ENCODE data around the gene FNBP1.

FNBP1 gene

DNA sequence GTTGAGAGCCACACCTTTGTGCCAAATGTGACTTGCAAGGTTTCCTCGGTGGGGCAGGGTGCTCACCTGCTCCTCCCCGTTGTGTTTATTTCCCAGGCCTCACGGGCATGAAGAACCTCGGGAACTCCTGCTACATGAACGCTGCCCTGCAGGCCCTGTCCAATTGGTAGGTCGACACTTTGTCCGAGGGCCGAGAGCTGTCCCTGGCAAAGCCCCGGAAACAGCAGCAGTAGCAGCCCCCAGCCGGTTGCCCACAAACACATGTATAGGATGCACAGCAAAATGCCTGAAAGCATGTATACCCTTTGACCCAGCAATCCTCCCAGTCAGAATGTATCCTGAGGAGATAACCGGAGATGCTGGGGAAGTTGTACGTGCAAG lies 181.6 kb downstream of the FNBP1 start:
- Histone ChIP-seq H3K4me1 (ENCODE audit: insufficient read depth, low read length) (no peaks in the 10 kb centered on the region), H3K9ac (ENCODE audit: low read depth, low read length) (no peak overlapping the region), H3K36me3 (ENCODE audit: insufficient read depth, low read depth, low read length) (peaks cover 17% of the 10 kb centered on the region), H3K27me3 (ENCODE audit: insufficient read depth, low read length) (no peaks in the 10 kb centered on the region), H3K9me3 (ENCODE audit: insufficient read depth, low read depth, low read length) (no peaks in the 10 kb centered on the region), H3K4me3 (ENCODE audit: low read length) (no peak overlapping the region), H3K27ac (ENCODE audit: low read length) (no peak overlapping the region)

DNA sequence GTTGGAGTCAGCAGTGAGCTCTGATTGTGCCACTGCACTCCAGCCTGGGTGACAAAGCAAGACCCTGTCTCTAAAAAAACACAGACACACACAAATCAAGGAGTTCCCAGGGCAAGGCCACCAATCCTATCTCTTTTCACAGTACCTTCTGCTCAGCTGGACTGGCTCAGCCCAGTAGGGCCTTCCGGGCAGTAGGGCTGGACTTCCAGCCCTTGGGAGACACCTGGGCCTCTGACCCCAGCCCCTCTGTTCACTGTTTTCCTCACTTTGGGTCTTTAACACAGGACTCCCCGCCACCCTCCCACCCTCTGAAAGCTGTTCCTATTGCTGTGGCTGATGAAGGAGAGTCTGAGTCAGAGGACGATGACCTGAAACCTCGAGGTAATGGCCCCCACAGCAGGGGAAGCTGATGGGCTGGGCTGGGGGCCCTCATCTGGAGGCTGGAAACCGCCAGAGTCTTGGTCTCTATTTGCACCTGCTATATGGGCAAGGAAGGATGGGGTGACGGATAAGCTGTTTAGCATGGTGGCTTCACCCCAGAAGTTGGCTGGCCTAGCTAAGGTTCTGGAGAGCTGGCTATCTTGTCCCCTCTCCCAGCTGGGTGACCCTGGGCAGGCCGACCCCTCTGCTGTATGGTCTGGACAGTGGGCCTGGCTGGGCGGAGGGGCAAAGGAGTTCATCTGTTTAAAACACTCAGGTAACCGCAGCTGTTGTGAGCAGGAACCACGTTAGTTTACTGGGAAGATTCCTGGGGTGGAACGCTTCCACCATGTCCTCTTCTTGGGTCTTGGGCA lies 182.1 kb downstream of the FNBP1 start:
- no peaks in the 10 kb centered on the region for H3K9me3 ChIP-seq (ENCODE audit: insufficient read depth, low read depth, low read length)
- no peak overlapping the region for H3K9ac ChIP-seq (ENCODE audit: low read depth, low read length)
- H3K4me1 ChIP-seq (ENCODE audit: insufficient read depth, low read length) = no peaks in the 10 kb centered on the region
- H3K27me3 ChIP-seq (ENCODE audit: insufficient read depth, low read length) = no peaks in the 10 kb centered on the region
- peaks cover 17% of the 10 kb centered on the region for H3K36me3 ChIP-seq (ENCODE audit: insufficient read depth, low read depth, low read length)
- H3K27ac ChIP-seq (ENCODE audit: low read length) = no peak overlapping the region
- no peak overlapping the region for H3K4me3 ChIP-seq (ENCODE audit: low read length)

DNA sequence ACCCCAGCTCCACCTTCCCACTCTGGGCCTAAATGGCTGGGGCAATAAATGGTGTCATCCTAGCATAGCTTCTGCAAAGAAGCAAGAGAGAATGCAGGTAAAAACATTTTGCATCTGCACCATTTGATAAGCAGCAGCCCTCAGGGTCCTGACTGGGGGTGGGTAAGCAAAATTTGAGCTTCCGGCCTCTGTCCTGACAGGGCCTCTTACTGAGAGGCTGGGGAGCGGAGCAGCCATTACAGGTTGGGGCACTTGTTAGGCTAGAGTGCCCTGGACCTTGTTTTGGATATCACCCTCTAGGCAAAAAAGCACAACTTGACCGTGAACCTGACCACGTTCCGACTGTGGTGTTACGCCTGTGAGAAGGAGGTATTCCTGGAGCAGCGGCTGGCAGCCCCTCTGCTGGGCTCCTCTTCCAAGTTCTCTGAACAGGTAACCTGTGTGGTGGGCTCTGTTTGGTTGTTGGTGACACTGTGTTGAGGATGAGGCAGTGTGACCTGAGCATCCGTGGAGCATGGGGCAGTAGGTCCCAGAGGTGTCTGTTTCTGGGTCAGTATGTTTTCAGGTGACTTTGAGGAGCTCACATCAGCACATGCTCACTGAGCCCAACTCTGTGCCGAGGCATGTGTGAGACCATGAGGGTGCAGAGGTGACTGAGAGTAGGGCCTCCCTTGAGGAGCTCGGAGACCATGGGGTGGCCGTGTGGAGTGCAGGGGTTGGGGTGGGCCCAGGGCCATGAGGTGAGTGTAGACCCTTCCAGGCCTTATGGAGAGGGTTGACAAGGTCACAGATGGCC lies 184.6 kb downstream of the FNBP1 start:
- Histone ChIP-seq H3K36me3 (ENCODE audit: insufficient read depth, low read depth, low read length) (peaks cover 18% of the 10 kb centered on the region), H3K27me3 (ENCODE audit: insufficient read depth, low read length) (no peaks in the 10 kb centered on the region)

DNA sequence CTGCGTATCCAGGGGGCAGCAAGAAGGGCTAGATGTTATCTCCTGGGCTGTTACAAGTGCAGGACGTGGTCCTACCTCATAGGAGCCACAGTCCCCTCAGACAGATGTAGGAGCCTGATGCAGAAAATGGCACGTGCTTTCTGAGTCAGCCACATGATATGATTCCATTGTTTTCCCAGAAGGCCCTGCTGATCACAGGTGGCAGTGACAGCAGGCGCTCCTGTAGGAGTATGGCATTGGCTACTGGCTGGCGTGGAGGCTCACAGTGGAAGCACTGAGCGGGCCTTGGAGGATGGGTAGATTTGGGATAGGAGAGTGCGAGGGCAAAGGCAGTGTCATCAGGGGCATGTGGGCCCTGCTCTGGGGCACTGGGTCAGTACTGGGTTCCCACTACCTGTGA lies 185.8 kb downstream of the FNBP1 start:
- no peak overlapping the region for H3K9ac ChIP-seq (ENCODE audit: low read depth, low read length)
- H3K4me3 ChIP-seq (ENCODE audit: low read length) = no peak overlapping the region
- peaks cover 24% of the 10 kb centered on the region for H3K36me3 ChIP-seq (ENCODE audit: insufficient read depth, low read depth, low read length)
- no peaks in the 10 kb centered on the region for H3K9me3 ChIP-seq (ENCODE audit: insufficient read depth, low read depth, low read length)
- no peaks in the 10 kb centered on the region for H3K4me1 ChIP-seq (ENCODE audit: insufficient read depth, low read length)
- no peaks in the 10 kb centered on the region for H3K27me3 ChIP-seq (ENCODE audit: insufficient read depth, low read length)
- no peak overlapping the region for H3K27ac ChIP-seq (ENCODE audit: low read length)

More for the DNA sequence above, 184.6 kb downstream of the FNBP1 start:
- Histone ChIP-seq H3K27ac (ENCODE audit: low read length) (no peak overlapping the region), H3K9me3 (ENCODE audit: insufficient read depth, low read depth, low read length) (no peaks in the 10 kb centered on the region), H3K4me3 (ENCODE audit: low read length) (no peak overlapping the region), H3K9ac (ENCODE audit: low read depth, low read length) (no peak overlapping the region), H3K4me1 (ENCODE audit: insufficient read depth, low read length) (no peaks in the 10 kb centered on the region)

DNA sequence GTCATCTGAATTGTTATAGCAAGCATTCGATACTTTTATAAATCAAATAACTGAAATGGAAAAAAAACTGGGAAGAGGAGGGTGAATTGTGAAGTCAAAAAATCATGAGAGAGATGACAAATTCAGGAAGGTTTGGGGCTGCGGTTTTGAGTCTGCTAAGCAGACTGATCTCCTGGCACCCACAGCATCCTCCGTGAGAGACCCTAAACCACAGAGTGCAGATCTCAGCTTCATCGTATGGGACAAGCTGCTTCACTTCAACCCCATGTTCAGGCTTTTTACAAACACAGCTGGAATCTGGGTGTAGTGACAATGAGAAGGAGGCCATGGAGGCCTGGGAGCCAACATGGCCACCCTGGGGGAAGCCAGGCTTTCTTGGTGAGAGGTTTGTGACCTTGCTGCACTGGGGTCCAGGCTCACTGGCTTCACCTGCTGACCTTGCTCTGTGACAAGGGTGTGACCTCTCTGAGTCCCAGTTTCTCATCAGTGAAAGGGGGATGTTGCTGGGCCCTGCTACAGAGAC lies 188.3 kb downstream of the FNBP1 start:
- Histone ChIP-seq H3K4me1 (ENCODE audit: insufficient read depth, low read length) (no peaks in the 10 kb centered on the region), H3K4me3 (ENCODE audit: low read length) (no peak overlapping the region), H3K27me3 (ENCODE audit: insufficient read depth, low read length) (no peaks in the 10 kb centered on the region), H3K27ac (ENCODE audit: low read length) (no peak overlapping the region), H3K36me3 (ENCODE audit: insufficient read depth, low read depth, low read length) (peaks cover 25% of the 10 kb centered on the region), H3K9ac (ENCODE audit: low read depth, low read length) (no peak overlapping the region), H3K9me3 (ENCODE audit: insufficient read depth, low read depth, low read length) (no peaks in the 10 kb centered on the region)

DNA sequence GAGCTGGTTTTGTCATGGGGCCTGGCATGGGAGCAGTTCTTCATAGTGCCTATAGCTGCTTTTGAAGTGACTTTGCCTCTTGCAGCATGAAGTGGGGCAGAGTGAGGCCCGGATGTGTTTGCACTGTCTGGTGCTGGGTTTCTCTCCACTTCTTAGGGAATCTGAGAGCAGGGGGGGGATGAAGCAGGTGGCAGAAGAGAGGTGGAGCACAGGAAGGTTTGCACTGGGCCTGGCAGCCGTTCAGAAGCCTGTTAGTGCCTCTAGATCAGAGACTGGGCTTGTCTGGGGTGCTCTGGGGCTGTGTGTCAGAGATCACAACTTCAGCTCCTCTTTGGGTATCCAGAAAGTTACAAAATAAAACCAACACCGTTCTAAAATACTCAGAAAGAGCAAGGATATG lies 189.4 kb downstream of the FNBP1 start:
- H3K4me1 ChIP-seq (ENCODE audit: insufficient read depth, low read length) = no peaks in the 10 kb centered on the region
- H3K27me3 ChIP-seq (ENCODE audit: insufficient read depth, low read length) = no peaks in the 10 kb centered on the region
- no peak overlapping the region for H3K4me3 ChIP-seq (ENCODE audit: low read length)
- H3K9me3 ChIP-seq (ENCODE audit: insufficient read depth, low read depth, low read length) = no peaks in the 10 kb centered on the region
- peaks cover 25% of the 10 kb centered on the region for H3K36me3 ChIP-seq (ENCODE audit: insufficient read depth, low read depth, low read length)
- H3K9ac ChIP-seq (ENCODE audit: low read depth, low read length) = no peak overlapping the region
- H3K27ac ChIP-seq (ENCODE audit: low read length) = no peak overlapping the region

DNA sequence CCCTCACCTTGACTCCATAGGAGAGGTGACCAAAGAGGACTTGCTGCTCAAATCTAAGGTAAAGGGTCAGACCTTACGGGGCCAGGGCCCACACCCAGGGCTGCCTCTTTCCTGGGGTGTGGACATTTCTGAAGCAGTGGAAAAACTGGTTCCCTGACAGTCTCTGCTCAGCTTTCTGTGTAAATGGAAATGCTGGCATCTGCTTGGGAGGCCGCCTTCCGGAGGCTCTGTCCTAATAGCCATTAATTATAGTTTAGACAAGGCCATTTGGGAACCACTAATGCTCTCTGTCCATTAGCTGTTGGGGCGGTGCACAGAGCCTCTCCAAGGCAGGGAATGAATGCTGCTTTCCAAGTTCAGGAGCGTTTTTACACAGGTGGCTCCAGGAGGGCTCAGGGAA lies 190.4 kb downstream of the FNBP1 start:
- Histone ChIP-seq H3K36me3 (ENCODE audit: insufficient read depth, low read depth, low read length) (peaks cover 22% of the 10 kb centered on the region), H3K27ac (ENCODE audit: low read length) (no peak overlapping the region)

DNA sequence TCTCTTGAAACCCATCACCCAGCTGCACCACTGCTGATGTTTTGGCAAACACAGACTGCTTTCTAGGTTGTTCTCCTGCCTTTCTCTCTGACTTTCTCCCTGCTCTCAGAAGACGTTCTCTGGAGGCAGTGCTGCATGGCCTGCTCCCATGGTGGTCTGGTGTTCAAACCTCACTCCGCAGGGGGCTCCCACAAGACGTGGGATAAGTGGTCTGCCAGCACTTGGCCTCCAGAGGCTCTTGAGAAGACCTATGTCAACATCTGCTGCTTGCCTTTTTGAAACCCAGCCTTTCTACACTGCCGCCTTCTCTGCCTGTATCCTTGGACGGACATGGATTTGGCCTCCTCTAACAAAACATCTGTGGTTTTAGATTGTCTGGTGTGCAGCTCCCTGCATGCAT lies 191.2 kb downstream of the FNBP1 start:
- Histone ChIP-seq H3K9me3 (ENCODE audit: insufficient read depth, low read depth, low read length) (no peaks in the 10 kb centered on the region), H3K27me3 (ENCODE audit: insufficient read depth, low read length) (no peaks in the 10 kb centered on the region), H3K4me3 (ENCODE audit: low read length) (no peak overlapping the region), H3K4me1 (ENCODE audit: insufficient read depth, low read length) (no peaks in the 10 kb centered on the region), H3K36me3 (ENCODE audit: insufficient read depth, low read depth, low read length) (peaks cover 22% of the 10 kb centered on the region), H3K9ac (ENCODE audit: low read depth, low read length) (no peak overlapping the region), H3K27ac (ENCODE audit: low read length) (no peak overlapping the region)

More for the DNA sequence above, 190.4 kb downstream of the FNBP1 start:
- H3K9me3 ChIP-seq (ENCODE audit: insufficient read depth, low read depth, low read length) = no peaks in the 10 kb centered on the region
- H3K9ac ChIP-seq (ENCODE audit: low read depth, low read length) = no peak overlapping the region
- no peaks in the 10 kb centered on the region for H3K27me3 ChIP-seq (ENCODE audit: insufficient read depth, low read length)
- H3K4me3 ChIP-seq (ENCODE audit: low read length) = no peak overlapping the region
- H3K4me1 ChIP-seq (ENCODE audit: insufficient read depth, low read length) = no peaks in the 10 kb centered on the region

DNA sequence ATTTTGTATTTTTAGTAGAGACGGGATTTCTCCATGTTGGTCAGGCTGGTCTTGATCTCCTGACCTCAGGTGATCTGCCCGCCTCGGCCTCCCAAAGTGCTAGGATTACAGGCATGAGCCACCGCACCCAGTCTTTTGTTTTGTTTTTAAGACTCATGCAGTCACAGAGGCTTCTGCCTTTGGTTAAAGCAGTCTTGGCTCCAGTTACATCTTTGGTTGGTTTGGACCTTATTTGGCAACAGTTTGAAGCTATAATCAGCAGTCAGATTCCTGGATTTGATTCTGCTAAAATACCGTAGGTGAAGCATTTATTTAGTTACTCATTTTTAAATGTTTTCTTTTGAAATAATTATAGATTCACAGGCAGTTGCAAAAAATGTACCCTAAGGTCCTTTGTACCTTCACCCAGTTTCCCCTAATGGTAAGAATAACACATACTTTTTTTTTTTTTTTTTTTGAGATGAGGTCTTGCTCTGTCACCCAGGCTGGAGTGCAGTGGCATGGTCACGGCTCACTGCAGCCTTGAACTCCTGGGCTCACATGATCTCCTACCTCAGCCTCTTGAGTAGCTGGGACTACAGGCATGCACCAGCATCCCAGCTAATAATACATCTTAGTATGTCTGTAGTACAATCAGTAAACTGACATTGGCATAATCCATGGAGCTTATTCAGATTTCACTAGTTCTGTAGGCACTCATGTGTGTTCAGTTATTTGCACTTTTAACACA lies 192.0 kb downstream of the FNBP1 start:
- Histone ChIP-seq H3K4me1 (ENCODE audit: insufficient read depth, low read length) (no peaks in the 10 kb centered on the region), H3K27ac (ENCODE audit: low read length) (no peak overlapping the region), H3K27me3 (ENCODE audit: insufficient read depth, low read length) (no peaks in the 10 kb centered on the region), H3K9ac (ENCODE audit: low read depth, low read length) (no peak overlapping the region), H3K9me3 (ENCODE audit: insufficient read depth, low read depth, low read length) (no peaks in the 10 kb centered on the region), H3K36me3 (ENCODE audit: insufficient read depth, low read depth, low read length) (peaks cover 22% of the 10 kb centered on the region), H3K4me3 (ENCODE audit: low read length) (no peak overlapping the region)

DNA sequence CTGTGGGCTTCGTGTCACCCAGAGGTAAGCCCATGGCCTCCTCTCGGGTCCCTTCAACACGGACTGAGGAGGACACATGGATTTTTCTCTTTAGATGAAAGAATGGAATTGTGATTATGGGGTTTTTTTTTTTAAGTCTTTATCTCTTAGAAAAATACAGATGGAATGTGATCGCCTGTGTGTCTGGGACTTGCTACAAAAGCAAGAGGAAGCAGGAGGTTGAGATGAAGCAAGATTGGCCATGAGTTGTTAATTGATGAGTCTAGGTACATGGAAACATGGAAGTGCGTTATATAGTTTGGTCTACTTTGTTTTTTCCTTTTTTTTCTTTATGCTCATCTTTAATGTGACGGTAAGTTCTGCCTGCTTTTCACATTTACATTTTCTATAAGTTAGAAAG lies 193.1 kb downstream of the FNBP1 start:
- Histone ChIP-seq H3K27ac (ENCODE audit: low read length) (no peak overlapping the region), H3K36me3 (ENCODE audit: insufficient read depth, low read depth, low read length) (peaks cover 22% of the 10 kb centered on the region), H3K9ac (ENCODE audit: low read depth, low read length) (no peak overlapping the region), H3K4me3 (ENCODE audit: low read length) (no peak overlapping the region), H3K27me3 (ENCODE audit: insufficient read depth, low read length) (no peaks in the 10 kb centered on the region), H3K9me3 (ENCODE audit: insufficient read depth, low read depth, low read length) (no peaks in the 10 kb centered on the region), H3K4me1 (ENCODE audit: insufficient read depth, low read length) (no peaks in the 10 kb centered on the region)

DNA sequence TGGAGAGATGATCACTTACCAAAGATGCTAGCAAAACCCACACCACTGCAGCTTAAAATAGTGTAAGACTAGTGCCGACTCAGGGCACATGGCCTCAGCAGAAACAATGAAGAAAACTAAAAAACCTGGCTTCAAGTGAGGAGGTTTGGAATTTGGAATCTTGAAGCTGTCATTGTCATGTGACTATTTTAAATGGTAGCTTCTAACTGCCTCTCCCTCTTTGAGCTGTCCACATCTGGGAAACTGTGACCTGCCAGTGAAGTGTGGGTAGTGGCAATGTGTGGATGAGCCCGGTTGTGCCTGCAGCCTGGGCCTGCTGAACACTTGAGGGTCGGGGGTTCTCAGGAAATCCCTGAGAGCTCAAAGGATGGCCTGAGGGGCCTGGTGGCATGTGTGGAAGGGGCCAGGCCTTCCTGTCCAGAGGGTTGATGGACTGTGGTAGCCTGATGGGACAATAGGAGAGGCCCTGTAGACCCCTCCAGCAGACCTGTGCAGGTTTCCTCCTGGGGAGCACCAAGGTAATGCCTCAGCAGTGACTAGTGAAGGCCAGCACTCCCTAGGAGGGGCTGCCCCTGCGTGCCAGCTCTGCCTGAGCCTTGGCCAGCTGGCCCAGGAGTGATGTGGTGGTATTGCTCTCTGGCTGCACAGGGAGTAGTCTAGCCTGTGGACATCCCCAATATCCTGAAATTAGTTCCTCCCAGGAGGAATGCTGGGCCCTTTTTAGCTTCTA lies 194.1 kb downstream of the FNBP1 start:
- peaks cover 16% of the 10 kb centered on the region for H3K36me3 ChIP-seq (ENCODE audit: insufficient read depth, low read depth, low read length)
- H3K27ac ChIP-seq (ENCODE audit: low read length) = no peak overlapping the region

More for the DNA sequence above, 194.1 kb downstream of the FNBP1 start:
- H3K9ac ChIP-seq (ENCODE audit: low read depth, low read length) = no peak overlapping the region
- no peaks in the 10 kb centered on the region for H3K4me1 ChIP-seq (ENCODE audit: insufficient read depth, low read length)
- H3K9me3 ChIP-seq (ENCODE audit: insufficient read depth, low read depth, low read length) = no peaks in the 10 kb centered on the region
- no peaks in the 10 kb centered on the region for H3K27me3 ChIP-seq (ENCODE audit: insufficient read depth, low read length)
- no peak overlapping the region for H3K4me3 ChIP-seq (ENCODE audit: low read length)

Measured in iPS-20b (cell line).